Lung (tissue), 12 donors: ENCODE measurements around the gene CHP2. TPM values are rescaled to one million over a fixed set of nuclear protein-coding genes. Genes with fewer than 3 reads are reported as not detected.
"Not testable (repeated sequence)": the region's sequence is repeated elsewhere in the genome, so short reads cannot be mapped to it uniquely, and the experiment has no call there.

Experiments used
- ATAC-seq: fragments of 200-7000 bp; cut with Tn5 transposase; one replicate; pipeline ENCODE4 v1.9.1; 2020; ENCODE audit warnings: moderate number of reproducible peaks; ENCODE audit not compliant: insufficient read depth, low FRiP score
- DNase-seq, 3 donors: peaks; one replicate each; pipeline ENCODE4 v3.0.0-alpha.2; 2013 to 2017
- H3K27ac ChIP-seq, 2 donors: one replicate each; pipeline ENCODE4 v1.5.1; 2013; ENCODE audit warnings: mild to moderate bottlenecking in 2 of 2, moderate library complexity in 2 of 2, control low read depth in 1 of 2, inconsistent platforms in 1 of 2, low read depth in 1 of 2, low read length in 1 of 2
- H3K27me3 ChIP-seq, 3 donors: one replicate each; pipeline ENCODE4 v1.5.1; 2013; ENCODE audit warnings: low read length in 2 of 3; ENCODE audit not compliant: control insufficient read depth in 3 of 3, insufficient read depth in 3 of 3
- H3K36me3 ChIP-seq, 4 donors: one replicate each; pipeline ENCODE4 v1.5.1; 2013; ENCODE audit warnings: low read length in 4 of 4, mild to moderate bottlenecking in 1 of 4, moderate library complexity in 1 of 4; ENCODE audit not compliant: control insufficient read depth in 4 of 4, insufficient read depth in 4 of 4
- H3K4me1 ChIP-seq, 5 donors: one replicate each; pipeline ENCODE4 v1.5.1; 2013; ENCODE audit warnings: low read length in 5 of 5, mild to moderate bottlenecking in 2 of 5, moderate library complexity in 1 of 5; ENCODE audit not compliant: control insufficient read depth in 5 of 5, insufficient read depth in 5 of 5
- H3K4me3 ChIP-seq: one replicate; pipeline ENCODE4 v1.5.1; 2013; ENCODE audit warnings: mild to moderate bottlenecking, control low read depth, moderate library complexity
- H3K9ac ChIP-seq, 2 donors: one replicate each; pipeline ENCODE4 v1.5.1; 2013; ENCODE audit warnings: low read length in 2 of 2, control low read depth in 1 of 2; ENCODE audit not compliant: insufficient read depth in 1 of 2
- H3K9me3 ChIP-seq, 4 donors: one replicate each; pipeline ENCODE4 v1.5.1; 2013; ENCODE audit warnings: low read length in 3 of 4, mild to moderate bottlenecking in 1 of 4, moderate library complexity in 1 of 4; ENCODE audit not compliant: control insufficient read depth in 4 of 4, insufficient read depth in 3 of 4
- WGBS, 2 donors: extraction: QIAGEN DNeasy Blood & Tissue Kit; methylation state at CpG; one replicate each; pipeline ENCODE4 v1.1.7; 2013; 5-methylcytosine and 5-hydroxymethylcytosine counted together
- polyA plus RNA-seq, 2 donors: library from polyadenylated mRNA; stranded (reverse); fragments of 200-250 nt; gene quantifications; one replicate each; pipeline ENCODE4 v1.2.1, GENCODE V29; 2013
- total RNA-seq, 2 donors: library from RNA; depleted of rRNA in 1 of 2; stranded (reverse); fragments of >200 nt in 1 of 2; gene quantifications; one replicate each; pipeline ENCODE4 v1.2.1, GENCODE V29; 2014 to 2021
- TF ChIP-seq, protein P1 (sequence below): IDR thresholded peaks from 2 replicates; pipeline ENCODE4 v1.5.1; 2012; ENCODE audit warnings: mild to moderate bottlenecking; ENCODE audit errors: control extremely low read depth, extremely low read depth
- donor health status: control.
- donor health status: control.
- donor health status: Bipolar disorder and iron deficiency.
- donor health status: healthy.
- donor health status: DM: yes; HTN: yes; CAD: no.

Gene CHP2
- total and polyA plus RNA-seq, 4 donors, result 0.06 to 2.0 (median 0.06) TPM; not detected in 1

- H3K9me3 ChIP-seq, result peaks cover 0 to 2% (median 0%) of the 10 kb centered on the region in 4 donors
- H3K4me1 ChIP-seq, result no peaks in the 10 kb centered on the region
- H3K27me3 ChIP-seq, result no peaks in the 10 kb centered on the region
- TF ChIP-seq, protein P1, sequence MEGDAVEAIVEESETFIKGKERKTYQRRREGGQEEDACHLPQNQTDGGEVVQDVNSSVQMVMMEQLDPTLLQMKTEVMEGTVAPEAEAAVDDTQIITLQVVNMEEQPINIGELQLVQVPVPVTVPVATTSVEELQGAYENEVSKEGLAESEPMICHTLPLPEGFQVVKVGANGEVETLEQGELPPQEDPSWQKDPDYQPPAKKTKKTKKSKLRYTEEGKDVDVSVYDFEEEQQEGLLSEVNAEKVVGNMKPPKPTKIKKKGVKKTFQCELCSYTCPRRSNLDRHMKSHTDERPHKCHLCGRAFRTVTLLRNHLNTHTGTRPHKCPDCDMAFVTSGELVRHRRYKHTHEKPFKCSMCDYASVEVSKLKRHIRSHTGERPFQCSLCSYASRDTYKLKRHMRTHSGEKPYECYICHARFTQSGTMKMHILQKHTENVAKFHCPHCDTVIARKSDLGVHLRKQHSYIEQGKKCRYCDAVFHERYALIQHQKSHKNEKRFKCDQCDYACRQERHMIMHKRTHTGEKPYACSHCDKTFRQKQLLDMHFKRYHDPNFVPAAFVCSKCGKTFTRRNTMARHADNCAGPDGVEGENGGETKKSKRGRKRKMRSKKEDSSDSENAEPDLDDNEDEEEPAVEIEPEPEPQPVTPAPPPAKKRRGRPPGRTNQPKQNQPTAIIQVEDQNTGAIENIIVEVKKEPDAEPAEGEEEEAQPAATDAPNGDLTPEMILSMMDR, result no peak
- H3K27ac ChIP-seq, result no peak overlapping the region
- H3K36me3 ChIP-seq, result no peaks in the 10 kb centered on the region
- no peak for ATAC-seq
- peak in 2 of 3 donors; percentile 13 to 29 for DNase-seq
- H3K9ac ChIP-seq, result no peak overlapping the region
- 54 to 69% methylated on average over 2 of the region's 2 CpGs for WGBS, 2 donors
- no peak overlapping the region for H3K4me3 ChIP-seq
These were observed 13.0 kb upstream of the CHP2 start for GRCh38 chr16:23741675-23742303.

GRCh38 chr16:23742766-23743165 is 12.1 kb upstream of the CHP2 start:
- TF ChIP-seq, protein P1, result no peak
- DNase-seq (peak in 2 of 3 donors; percentile 12 to 29), ATAC-seq (no peak)
- H3K4me3 ChIP-seq, result no peak overlapping the region
- H3K27me3 ChIP-seq, result no peaks in the 10 kb centered on the region
- H3K27ac ChIP-seq, result no peak overlapping the region
- H3K9ac ChIP-seq, result no peak overlapping the region
- H3K9me3 ChIP-seq, result peaks cover 0 to 2% (median 0%) of the 10 kb centered on the region in 4 donors
- no peaks in the 10 kb centered on the region for H3K4me1 ChIP-seq
- no peaks in the 10 kb centered on the region for H3K36me3 ChIP-seq
- WGBS, 2 donors, result 48 to 55% methylated on average over 4 of the region's 4 CpGs

- Histone ChIP-seq H3K36me3 (no peaks in the 10 kb centered on the region), H3K4me3 (no peak overlapping the region), H3K4me1 (no peaks in the 10 kb centered on the region), H3K9me3 (peaks cover 0 to 2% (median 0%) of the 10 kb centered on the region in 4 donors), H3K9ac (no peak overlapping the region), H3K27ac (no peak overlapping the region), H3K27me3 (no peaks in the 10 kb centered on the region)
- TF ChIP-seq, protein P1, result no peak
- no peak for ATAC-seq
- no peak for DNase-seq
- WGBS, 2 donors, result 82 to 88% methylated on average over 4 of the region's 4 CpGs
These were observed 9.6 kb upstream of the CHP2 start for GRCh38 chr16:23745263-23745662.

GRCh38 chr16:23748630-23749029 is 6.2 kb upstream of the CHP2 start:
- Histone ChIP-seq H3K4me1 (no peaks in the 10 kb centered on the region), H3K27ac (no peak overlapping the region), H3K9ac (no peak overlapping the region), H3K9me3 (no peaks in the 10 kb centered on the region), H3K27me3 (peaks cover 0 to 7% (median 0%) of the 10 kb centered on the region in 3 donors), H3K36me3 (no peaks in the 10 kb centered on the region), H3K4me3 (no peak overlapping the region)
- TF ChIP-seq, protein P1, result no peak
- no peak for DNase-seq
- ATAC-seq, result no peak
- WGBS, 2 donors, result 81 to 85% methylated on average over 1 of the region's 1 CpG

DNA sequence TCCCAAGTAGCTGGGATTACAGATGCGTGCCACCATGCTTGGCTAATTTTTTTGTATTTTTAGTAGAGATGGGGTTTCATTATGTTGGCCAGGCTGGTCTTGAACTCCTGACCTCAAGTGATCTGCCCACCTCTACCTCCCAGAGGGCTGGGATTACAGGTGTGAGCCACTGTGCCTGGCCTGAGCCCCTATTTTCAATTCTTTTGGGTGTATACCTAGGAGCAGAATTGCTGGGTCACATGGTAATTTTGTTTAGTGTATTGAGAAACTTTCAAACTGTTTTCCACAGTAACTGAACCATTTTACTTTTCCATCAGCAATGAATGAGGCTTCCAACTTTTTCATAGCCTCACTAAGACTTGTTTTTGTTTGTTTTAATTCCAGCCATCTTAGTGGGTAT is 3.8 kb upstream of the CHP2 start:
- Histone ChIP-seq H3K27me3 (peaks cover 0 to 30% (median 11%) of the 10 kb centered on the region in 3 donors), H3K4me1 (peaks cover 0 to 10% (median 0%) of the 10 kb centered on the region in 5 donors)
- H3K9ac ChIP-seq, ATAC-seq, H3K9me3 ChIP-seq, H3K36me3 ChIP-seq, H3K27ac ChIP-seq, H3K4me3 ChIP-seq: not testable (repeated sequence)
- 91 to 100% methylated on average over 1 of the region's 1 CpG for WGBS, 2 donors
- peak in 1 of 3 donors; percentile 16 for DNase-seq
